HG03460 (cell line): ENCODE data around the gene AAK1.

Experiments used
- ATAC-seq: cut with Tn5 transposase; IDR thresholded peaks from one replicate; pipeline ENCODE4 v1.9.1; 2021; ENCODE audit not compliant: unreplicated experiment

Gene AAK1

DNA sequence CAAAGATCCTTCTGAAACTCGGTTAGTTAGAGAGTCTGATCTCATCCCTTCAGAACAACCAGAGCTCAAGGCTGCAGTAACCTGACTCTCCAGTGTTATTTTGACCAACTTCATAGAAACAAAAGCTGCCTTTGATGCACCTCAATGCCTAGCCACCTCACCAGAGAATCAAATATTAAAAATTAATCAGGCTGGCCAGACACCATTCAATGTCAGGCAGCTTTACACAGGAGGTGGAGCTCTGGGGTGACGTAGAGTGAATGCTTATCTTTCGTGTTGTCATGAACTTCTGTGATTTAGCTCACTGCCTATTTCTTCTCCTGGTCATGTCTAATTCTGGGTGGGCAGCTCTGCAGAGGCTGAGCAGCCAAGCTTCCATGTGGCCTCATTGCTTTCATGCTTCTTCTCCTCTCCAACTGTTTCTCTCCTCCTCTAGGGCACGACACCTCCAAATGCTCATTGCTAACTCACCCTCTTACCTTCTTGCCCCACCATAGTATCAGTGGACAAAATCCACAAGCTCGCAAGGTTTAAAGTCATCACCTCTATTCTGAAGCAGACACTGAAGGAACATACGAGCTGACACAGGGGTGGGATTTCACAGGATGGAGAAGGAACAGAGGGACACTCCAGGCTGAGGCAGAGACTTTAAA is 39.4 kb downstream of the AAK1 start:
- ATAC-seq = no peak

- no peak for ATAC-seq
These were observed 40.3 kb downstream of the AAK1 start for GRCh38 chr2:69603146-69603743.

- no peak for ATAC-seq
These were observed 42.3 kb downstream of the AAK1 start for GRCh38 chr2:69601179-69601612.

GRCh38 chr2:69600425-69600824 is 43.1 kb downstream of the AAK1 start:
- no peak for ATAC-seq

- ATAC-seq = no peak
These were observed 45.5 kb downstream of the AAK1 start for GRCh38 chr2:69597843-69598610.

- ATAC-seq = no peak
These were observed 46.4 kb downstream of the AAK1 start for GRCh38 chr2:69597105-69597504.

- ATAC-seq = no peak
These were observed 49.2 kb downstream of the AAK1 start for GRCh38 chr2:69594341-69594740.

DNA sequence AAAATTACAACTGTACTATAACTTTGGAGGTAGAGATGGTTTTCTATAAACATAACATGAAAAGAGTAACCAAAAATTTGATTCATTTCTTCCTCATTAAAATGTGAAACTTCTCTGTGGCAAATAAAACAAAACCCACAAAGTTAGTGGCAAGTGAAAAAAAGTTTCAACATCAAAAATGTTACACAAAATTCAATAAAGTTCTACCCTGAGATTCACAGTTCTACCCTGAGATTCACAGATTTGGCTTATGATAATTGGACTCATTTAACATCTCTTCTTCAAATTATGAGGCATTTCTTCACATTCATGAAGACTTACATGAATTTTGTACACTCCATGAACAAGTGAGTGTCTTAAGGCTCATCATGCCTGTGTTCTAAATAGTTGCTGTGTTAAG is 51.0 kb downstream of the AAK1 start:
- no peak for ATAC-seq

GRCh38 chr2:69589973-69590652 is 53.4 kb downstream of the AAK1 start:
- no peak for ATAC-seq

- ATAC-seq = no peak
These were observed 54.6 kb downstream of the AAK1 start for GRCh38 chr2:69588945-69589344.

DNA sequence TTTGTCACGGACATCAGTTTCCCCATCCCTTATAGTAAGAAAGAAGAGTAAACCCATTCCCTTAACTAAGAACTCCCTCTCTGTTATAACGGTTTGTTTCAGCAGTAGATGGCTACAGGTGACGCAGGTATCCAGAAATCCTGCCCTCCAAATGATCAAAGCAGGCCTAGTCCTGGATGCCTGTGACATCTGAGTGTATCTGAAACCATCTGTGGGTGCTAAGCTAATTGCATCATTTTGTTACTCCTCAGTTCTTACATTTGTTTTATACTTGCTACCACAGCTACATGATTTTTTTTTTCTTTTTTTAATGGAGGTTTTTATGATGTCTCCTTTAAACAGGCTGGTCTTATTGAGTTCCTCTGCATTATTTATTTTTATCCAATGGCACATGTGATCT is 55.1 kb downstream of the AAK1 start:
- no peak for ATAC-seq

- ATAC-seq = no peak
These were observed 57.5 kb downstream of the AAK1 start for GRCh38 chr2:69585855-69586555.

DNA sequence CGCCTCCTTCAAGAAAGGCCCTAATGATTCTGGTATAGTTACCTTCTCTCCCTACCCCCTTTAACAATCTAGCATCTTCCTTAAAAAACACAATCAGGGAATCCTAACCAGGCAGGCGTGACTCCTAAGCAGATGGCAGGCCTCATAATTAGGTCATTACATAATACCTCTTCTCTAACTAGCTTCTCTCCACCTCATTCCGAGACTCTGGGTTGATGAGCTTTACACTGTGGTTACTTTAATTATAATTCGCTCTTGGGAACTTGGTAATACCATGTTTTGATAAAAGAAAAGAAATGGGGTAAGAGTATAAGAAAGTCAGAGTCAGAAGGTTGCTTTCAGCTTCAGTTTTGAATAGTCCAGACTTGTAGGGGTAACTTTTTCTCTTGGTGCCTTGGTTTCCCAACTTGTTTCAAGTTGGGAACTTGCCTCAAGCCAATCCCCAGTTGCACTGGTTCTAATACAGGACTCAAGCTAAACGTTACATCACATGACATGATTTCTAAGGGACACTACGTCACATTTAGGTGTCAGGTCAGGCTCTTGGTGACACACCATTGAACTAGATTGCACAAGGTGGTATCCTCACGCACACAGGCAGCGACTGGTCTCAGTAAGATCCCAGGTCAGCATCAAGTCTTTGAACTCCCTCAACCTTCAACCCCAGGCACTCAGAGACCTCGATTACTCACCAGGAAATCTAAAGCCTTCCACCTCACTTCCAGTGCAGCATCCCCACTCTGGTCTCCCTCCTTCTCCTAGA is 59.2 kb downstream of the AAK1 start:
- ATAC-seq = no peak

DNA sequence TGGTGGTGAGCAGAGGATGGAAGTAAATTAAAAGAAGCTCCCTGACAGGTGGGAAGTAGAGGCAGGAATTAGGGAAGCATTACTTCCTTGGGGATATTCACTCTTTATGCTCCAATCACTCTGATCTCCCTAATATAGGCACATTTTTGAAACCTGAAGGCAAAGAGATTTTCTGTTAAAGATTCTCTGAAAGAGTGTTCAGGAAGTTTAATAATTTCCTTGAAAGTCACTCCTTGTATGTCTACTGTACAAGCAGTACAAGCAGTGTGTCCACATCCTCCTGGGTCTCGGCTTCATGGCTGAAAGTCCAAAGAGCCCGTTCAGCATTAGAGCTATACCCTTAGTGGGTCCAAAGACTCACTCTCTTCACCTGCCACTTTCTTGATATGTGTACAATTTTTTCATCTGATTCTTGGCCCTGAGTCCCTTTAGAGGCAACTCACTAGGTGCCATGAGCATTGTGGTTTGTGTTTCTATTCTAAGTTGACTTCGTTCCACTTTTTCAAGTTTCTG is 60.2 kb downstream of the AAK1 start:
- ATAC-seq = no peak

GRCh38 chr2:69582582-69583176 is 60.9 kb downstream of the AAK1 start:
- no peak for ATAC-seq

DNA sequence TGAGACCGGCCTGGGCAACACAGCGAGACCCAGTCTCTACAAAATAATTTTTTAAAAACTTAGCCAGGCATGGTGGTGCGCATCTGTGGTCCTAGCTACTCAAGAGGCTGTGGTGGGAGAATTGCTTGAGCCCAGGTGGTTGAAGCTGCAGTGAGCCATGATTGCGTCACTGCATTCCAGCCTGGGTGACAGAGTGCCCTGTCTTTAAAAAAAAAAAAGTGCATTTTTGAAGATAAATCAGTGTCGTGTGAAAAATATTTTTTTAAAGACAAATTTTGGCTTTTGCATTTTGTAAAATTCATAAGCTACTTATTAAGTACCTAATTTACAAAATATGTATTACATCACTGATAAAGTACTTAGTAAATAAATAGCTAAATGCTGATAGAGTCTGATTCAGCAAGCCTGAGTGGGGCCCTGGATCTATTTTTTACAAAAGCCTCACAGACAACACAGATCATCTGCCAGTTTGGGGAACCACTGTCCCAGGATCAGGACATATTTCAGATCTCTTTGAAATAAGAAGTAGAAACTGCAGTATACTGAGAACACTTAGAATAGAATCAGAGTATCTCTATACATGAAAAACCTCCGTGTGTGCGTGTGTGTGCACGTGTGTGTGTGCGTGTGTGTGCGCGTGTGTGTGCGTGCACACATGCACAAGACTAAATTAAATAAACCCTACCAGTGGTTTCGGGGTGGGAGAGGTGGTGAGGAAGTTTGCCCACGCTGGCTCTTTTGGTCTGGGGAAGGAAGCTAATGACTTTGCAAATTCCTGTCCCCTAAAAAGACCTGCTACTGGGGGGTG is 61.6 kb downstream of the AAK1 start:
- no peak for ATAC-seq

- no peak for ATAC-seq
These were observed 63.1 kb downstream of the AAK1 start for GRCh38 chr2:69580486-69580885.

DNA sequence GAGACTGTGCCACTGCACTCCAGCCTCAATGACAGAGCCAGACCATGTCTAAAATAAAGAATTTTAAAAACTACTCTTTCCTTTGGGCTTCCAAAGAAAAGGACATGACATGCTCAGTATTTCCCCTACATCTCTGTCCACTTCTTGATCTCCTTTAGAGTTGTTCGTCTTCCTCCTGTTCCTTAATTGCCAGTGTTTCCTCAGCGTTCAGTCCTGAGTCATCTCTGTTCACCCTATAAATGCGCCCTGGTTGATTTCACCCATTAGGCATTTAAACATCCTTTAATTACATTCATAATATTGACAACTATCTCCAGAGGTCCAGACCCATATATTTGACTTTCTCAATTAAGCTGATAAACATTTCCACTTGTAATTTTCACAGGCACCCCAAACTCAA is 64.0 kb downstream of the AAK1 start:
- ATAC-seq = no peak

DNA sequence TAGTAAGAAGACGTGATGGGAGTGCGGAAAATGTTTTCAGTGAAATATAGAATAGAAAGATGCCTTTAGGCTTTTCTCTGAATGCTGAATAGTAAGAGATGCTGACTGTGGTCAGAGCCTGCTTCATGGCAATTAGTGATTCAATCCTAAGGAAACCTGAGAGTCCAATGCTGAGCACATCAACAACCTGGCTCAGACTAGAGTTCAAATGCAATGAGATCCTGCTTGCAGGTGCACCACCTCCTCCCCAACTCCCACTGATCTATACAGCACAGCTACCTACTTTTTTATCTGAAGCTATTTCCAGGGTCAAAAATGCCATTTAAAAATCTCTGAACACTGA is 65.4 kb downstream of the AAK1 start:
- ATAC-seq = no peak
